Measurements from ENCODE around the gene RCAN2.

RCAN2 gene

DNA sequence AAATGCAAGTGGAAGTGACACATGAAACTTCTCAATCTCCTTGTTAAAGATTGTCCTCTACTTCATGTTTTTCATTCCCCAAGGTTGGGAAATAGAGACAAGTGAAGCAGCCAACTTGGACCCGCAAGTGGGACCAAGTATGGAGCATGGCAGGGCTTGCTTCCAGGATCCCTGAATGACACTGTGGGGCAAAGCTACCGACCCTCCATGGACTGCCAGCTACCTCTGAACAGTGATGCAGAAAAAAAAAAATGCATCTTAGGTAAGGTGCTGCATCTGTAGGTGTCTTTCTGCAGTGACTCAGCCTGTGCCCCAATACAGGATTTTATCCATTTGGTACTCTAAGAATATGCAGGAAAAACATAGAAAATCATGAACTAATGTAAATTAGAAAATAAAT is 201.4 kb downstream of the RCAN2 start:
- DNase-seq = no peak

DNA sequence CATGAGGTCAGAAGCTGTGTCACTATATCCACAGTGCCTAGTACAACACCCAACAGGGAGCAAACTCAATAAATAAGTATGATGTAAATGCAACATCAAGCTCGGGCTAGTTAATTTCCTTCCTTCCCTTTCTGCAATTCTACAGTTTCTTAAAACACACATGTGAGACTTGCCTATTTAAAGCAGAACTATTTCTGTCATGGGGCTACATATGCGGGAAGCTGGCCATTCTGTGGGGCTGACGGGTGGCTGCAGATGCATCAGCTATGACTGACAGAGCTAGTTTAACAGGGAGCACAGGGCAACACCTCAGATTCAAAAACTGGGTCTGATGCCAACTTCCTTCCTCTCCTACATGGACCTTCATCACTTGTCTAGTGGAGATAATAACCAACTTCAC is 202.4 kb downstream of the RCAN2 start:
- no peak for DNase-seq

DNA sequence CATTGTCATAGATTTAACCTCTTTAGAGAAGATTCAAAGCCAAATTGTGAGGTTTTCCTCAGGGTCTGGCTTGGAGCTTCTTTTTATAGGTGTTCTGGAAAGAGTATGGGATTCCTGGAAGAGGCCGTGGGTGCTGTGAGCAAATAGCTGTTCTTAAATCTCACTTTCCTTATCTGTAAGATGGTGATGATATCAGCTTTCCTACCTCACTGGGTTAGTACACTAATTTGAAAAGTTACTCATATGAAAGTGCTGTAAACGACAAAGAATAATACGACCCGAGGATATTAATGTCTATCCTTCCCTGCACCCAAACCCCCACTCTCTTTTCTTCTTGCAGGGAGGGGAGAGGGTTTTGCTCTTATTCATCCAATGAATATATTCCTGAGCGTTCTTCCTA is 203.6 kb downstream of the RCAN2 start:
- DNase-seq = no peak

DNA sequence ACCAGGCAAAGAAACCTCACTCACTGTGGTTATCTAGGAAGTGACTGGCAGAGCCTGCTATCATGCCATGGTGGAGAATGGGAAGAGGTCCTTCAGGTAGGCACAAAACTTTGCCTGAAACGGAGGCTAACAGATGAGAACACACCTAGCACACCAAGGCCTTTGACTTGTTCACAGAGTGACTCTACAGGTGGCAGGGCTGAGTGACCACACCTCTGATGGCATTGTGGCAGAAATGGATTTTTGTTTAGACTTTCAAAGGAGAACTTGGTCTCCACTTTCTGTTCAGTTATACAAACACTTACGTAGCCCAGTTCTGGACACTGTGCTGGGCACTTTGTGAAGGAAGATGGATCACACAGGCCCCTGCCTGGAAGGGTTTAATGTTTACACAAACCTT is 204.2 kb downstream of the RCAN2 start:
- no peak for DNase-seq

DNA sequence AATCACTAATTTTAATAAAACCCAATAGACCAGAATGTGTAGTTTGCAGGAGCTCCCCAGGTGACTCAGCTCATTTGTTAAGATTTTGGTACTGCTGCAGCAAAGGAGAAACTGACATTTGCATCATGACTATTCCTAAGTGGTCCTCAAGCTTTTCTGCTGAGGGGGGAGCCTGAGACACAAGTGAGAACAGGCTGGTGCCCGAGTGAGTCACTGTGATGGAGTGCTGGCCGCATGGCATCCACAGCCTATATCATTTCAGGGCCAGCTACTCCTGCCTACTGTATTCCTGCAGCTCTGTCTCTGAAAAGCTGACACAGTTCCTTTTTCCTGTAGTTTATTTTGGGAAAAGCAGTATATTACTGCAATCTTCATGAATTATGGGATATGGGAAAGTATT is 206.8 kb downstream of the RCAN2 start:
- no peak for DNase-seq

DNA sequence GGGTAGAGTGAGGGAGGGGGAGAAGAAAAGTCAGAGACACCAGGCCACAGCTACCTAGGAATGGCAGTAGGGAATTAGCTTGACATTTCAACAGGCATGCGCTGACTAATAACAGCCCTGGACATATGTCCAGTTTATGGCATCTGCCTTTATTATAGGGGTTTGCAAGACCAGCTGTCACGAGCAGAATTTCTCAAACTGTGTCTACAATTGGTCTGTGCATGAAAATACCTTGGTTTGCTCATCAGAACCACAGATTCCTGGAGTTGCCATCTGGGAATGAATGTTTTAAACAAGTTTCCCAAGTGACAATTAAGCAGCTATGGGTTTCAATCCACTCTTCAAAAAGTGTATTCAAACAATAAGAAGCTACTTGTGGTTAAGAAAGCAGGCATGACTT is 210.1 kb downstream of the RCAN2 start:
- no peak for DNase-seq

DNA sequence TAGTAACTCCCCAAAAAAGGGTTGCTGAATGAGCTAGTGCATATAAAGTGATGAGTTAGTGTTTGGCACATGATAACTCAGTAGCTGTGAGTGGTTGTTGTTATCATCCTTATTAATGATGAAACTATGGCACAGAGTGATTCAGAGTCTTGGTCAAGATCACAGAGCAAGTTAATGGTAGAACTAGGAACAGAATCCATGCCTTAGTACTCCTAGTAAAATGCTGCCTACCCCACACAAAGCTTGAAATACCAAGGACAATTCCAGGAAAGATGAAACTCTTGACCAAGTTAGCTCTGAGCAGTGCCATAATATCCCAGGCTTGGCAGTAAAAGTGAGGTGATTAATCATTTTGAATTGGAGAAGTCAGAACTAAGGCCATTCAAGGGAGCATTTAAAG is 211.4 kb downstream of the RCAN2 start:
- no peak for DNase-seq

DNA sequence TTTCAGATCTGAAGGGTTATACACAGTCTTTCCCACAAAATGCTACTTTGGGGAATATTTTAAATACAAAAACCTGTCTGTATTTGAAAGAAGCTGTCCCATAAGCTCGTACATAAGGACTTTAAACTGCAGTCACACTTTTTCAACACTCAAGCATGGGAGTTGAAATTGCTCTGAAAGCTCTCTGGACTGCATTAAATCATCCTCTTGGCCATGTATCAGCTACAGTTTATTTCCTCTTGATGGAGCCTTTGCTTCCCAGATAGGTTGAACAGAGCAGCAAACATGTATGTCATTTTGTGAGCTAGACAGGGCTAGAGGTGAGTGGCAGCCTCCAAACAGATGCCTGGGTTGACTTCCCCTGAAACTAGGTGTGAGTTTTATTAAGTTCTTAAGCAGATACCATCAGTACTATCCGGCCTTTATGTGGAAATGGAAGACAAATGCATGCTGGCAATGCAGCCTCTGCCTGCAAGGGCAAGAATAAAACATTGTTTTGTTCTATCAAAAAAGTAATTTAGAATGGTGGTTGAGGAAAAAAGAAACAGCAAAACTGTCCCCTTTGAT is 214.6 kb downstream of the RCAN2 start:
- DNase-seq = no peak

DNA sequence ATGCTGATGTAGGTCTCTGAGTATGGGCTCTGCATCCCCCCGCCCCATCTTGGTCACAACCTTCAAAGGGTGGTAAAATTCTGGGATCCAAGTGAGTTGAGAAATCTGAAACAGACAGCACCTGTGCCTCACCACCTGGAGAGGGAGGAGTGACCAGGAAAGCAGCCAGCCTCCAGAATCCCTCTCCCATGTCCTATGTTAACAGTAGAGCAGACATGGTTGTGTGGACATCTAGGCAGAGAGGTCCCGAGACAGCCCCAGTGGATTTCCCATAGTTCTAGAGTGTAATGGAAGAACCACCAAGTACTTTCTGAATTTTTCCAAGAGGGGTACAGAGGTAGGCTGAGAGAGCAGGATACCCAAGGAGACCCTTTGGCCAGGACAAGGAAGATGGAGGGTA is 216.7 kb downstream of the RCAN2 start:
- no peak for DNase-seq

DNA sequence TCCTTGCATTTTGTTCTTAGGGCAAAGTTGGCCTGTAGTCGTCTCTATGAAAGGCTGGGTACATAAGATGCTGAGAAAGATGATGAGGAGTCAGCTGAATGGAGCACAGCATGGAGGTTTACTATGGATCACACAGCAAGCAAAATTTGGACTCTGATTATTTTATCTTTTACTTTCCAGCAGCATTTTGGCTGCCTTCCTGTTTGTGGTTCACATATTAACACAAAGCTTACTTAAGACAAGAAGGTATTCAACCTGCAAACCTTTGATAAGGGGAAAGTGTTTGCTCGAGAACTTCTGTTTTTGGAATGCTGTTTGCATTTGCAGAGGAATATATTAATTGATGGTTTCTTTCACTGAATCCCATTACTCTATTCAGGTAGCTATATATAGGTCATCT is 217.3 kb downstream of the RCAN2 start:
- DNase-seq = no peak

DNA sequence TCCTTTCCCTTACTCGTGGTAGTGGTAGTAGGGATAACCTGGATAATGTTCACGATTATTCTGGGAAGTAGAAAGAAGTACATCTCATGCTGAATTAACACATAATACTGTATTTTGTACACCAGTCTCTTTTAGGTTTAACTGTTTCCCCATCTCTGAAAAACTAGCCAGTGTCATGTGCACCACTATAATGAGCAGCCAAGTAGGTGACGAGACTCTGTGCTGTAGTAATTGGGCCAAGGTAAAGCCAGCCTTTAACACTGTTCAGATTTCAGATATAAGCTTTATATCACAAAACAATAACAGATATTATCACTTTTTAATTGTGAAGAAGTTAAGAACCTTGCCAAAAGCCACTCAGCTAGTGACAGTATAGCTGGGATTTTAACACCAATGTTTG is 219.5 kb downstream of the RCAN2 start:
- DNase-seq = no peak

DNA sequence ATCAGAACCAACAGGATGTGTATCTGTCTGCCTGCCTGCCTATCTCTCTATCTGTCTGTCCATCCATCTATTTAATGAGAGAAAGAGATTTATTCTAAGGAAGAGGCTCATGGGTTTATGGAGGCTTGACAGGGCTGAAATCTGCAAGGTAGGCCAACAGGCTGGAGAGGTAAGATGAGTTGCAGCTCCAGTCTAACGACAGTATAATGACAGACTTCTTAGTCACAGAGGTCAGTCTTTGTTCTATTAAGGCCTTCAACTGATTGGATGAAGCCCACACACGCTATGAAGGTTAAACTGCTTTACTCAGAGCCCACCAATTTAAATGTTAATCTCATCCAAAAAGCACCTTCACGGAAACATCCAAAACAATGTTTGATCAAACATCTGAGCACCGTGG is 220.1 kb downstream of the RCAN2 start:
- DNase-seq = no peak

DNA sequence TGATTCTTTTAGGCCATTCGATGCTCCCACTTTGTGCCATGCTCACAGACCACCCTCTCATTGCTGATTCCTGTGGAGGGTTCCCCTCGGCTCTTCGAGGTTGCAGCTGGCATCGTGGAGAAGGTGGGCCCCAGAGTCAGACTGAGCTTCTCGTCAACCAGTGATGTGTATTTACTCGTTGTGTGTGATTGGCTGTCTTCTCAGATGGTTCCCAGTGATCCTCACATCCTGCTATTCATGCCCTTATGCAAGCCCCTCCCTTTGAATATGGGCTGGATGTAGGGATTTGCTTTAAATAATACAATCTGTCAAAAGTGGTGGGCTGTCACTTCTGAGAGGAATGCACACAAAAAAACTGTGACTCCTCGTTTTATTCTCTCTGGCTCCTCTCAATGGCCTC is 220.9 kb downstream of the RCAN2 start:
- DNase-seq = no peak

DNA sequence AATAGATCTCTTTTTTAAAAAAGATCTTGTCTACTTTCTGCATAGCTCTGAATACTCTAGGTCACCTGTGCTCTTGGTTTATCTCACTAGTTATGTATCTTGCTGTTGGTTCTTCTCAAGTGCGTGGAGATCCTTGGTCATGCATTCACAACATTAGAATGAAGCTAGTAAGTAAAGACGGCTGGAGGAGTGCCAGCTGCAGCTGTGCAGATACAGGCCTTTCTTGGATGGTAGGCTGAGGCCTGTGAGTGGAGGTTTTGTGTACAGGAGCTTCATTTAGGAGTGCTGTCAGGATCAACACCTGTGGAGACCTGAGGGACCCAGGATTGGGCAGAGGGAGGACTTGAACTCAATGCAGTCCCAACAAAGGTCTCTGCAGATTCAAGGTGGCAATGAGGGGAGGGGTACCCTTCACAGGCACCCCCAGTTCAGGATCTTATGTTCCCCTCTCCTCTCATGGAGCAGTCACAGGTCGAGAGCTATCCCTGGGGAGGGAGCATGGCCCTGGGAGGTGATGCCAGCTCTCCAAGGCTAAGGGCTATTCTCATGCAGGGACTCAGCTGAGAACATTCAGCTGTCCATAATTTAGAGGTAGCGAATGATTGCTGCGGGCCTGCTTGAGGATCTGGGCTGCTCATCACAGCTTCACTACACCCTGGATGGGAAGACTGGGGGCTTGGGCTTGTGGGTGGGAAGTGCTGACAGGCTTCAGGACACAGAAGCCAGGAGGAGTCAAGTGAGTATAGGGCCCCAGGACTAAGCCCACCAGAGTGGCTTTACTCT is 221.6 kb downstream of the RCAN2 start:
- no peak for DNase-seq

DNA sequence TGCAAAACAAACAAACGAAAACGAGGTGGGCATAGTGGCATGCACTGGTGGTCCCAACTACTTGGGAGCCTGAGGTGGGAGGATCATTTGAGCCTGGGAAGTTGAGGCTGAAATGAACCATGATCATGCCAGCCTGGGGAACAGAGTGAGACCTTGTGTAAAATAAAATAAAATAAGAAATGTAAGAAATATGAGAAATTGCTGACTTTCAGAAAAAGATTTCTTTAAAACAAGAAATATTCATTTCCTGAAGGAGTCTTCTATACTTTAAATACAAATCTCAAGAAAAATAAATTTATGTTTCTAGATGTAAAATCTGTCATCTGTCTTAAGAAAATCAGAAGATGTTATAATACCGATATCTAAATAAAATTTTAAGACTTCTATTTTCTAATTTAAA is 223.7 kb downstream of the RCAN2 start:
- no peak for DNase-seq

DNA sequence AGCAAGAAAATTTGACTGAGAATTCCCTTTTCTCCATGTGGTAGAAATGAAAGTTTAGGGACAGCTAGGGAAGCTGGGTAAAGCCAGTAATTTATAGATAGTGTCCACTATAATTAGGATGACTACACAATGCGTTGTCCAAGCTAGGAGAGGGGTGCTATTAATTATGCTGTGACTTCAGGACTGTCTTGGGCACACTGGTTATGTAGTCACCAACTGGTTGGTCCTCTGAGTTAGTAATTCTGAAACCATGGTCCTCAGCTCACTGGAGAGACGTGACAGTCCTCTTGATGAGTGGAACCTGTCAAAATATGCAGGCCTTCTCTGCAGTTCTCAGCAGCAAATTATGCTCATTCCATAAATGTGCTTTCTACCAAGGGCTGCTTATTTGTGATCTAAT is 225.9 kb downstream of the RCAN2 start:
- DNase-seq = no peak

DNA sequence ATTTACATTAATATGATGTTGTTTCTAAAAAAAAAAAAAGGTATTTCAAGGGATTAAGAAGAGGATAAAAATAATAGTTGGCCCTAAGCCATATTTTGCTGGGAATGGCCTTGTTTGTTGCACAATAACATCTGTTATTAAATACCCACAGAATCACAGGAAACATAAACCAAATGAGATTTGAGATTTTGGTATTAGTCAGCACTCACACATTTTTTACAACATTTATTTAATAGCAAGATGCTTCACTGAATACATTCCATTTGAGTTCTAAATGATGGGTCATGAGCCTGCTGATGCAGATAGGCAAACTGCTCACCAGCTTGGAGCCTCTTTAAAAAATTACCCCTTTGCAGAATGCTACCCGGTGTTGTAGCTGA is 227.6 kb downstream of the RCAN2 start:
- DNase-seq = no peak

DNA sequence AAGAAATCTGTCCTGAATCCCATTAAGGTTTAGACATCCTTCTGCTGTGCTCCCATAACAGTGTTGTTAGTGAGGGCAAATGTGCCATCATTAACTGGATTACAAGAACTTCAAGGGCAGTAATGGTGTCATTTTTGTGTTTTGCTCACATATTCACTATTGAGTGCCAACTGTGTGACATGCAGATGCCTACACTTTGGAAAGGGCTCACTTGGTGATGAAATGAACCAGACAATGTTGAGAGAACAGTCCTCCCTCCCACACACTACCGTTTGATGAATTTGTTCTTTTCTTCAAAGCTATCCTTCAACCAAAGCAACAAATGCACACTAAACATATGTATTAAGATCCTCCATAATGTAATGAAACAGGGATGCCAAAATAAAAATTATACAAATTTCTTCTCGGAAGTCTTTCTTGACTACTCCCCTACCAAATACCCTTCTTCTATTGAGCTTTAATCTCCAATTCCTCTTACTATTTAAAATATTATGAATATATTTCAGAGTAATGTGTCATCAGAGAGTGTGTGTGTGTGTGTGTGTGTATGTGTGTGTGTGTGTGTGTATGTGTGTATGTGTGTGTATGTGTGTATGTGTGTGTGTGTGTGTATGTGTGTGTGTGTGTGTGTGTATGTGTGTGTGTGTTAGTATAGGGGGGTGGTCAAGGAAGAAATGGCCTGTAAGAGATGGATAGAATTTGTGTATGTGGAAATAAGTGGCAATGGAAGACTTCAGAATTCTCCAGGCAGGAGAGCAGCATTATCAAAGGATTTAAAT is 228.1 kb downstream of the RCAN2 start:
- DNase-seq = no peak

DNA sequence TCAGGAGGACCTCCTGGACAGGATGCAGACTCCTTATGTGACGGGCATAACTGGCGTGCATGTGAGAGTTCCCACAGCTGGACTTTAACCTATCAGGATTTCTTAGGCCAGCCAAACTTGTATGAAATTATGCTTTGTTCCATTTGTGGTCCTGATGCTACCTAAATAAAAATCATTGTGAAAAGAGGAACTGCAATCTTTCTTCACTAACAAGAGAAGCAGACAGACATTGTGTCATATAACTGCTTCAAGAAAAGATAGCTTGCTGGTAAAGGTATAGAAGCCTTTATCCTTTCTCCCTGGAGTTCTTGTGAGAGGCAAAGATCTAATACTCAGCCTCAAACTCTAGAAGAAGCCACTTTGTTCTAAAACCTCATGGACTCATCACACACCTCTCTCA is 233.0 kb downstream of the RCAN2 start:
- DNase-seq = no peak

DNA sequence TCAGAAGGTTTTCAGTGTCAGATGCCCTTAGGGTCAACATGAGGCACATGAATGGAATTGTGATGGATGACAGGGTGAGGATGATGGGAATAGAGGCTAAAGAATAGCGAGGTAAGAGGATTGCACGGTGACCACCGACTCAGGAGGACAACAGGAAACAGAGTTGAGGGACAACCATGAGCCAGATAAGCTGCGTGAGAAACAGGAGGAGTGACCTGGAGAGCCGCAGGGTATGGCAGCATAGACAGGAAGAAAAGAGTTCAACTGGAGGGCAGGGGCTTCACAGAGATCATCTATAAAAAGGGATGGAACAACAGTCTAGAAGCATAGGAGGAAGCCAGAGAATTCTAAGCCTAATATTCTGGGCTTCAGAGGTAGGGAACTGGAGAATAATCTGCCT is 235.7 kb downstream of the RCAN2 start:
- DNase-seq = no peak

DNA sequence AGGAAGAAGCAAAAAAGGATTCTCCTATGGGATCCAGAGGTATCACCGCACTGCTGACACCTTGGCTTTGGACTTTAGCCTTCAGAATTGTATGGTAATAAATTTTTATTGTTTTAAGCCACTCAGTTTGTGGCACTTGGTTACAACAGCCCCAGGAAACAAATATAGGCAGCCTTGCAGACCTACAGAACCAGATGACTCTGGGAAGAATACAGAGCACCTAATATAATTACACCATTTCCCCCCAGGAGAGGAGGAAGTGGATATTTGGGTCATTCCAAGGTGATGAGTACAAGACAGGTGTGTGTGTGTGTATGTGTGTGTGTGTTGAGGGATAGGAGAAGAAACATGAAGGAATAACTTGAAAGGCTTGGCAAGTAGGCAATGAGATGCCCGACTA is 236.3 kb downstream of the RCAN2 start:
- no peak for DNase-seq

DNA sequence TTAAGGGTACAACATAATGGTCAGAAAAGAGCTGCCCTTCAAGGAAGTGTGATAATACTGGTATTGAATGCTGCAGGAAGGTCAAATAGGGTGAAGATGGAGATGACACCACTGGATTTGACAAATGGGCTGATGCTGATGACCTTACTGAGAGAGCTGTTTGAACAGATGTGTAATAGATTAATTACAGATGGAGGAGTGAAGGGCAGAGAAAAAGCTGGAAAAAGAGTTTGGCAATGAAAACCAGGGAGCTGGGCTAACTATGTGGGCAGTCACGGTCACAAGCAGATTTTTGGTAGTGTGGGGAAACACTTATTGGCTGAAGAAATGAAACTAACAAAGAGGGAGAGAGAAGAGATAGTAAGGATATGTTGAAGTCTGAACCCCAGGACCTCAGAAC is 236.9 kb downstream of the RCAN2 start:
- DNase-seq = no peak

DNA sequence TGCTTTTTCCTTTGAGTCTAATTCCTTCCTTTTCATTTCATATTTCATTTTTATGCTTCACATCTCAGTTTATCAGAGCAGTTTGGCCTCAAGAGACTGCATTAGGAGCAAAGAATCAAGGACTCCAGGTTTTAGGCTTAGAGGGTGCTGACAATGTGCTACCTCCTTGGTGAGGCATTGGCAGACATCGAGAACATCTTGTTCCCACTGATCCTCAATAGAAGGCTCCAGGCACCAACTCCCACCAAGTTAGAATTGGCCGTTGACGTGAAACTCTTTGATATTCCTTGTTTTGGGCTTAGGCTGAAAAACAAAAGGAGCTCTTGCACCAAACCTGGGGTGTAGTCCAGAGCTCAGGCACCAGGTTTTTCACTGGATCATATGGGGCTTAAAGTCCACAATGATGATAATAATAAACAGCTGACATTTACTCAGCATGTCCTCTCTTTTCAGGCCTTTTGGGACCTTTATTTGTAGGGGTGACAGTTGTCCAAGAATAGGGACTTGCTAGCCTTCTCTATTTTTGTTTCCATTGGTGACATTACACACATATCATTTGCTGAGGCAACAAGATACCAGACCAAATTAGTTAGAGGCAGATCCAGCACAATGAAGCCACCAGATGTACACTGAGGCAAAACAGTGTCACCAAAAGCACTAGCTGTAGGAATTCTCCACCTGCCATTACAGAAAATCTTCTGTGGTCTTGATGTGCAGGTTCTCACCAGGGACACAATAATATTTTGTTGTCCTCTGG is 239.5 kb downstream of the RCAN2 start:
- no peak for DNase-seq

DNA sequence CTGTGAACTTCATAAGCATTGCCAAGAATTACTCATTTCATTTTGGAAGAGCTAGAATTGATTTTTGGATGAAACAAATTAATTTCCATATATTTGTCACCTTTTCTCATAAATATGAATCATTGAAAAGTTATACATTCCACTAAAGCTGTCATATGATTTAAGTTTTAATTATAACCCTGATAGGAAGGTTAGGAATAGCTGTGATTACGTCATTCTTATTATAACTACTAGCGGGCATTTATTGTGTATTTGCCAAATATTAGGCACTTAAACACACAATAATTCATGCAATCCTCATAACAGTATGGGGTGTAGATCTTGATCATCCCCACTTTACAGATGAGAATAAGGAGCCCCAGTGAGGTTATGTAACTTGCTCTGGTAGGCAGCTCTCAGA is 243.1 kb downstream of the RCAN2 start:
- no peak for DNase-seq
